Neural cell (in vitro differentiated cells): ENCODE data around the gene RHPN2. TPM values are rescaled to one million over a fixed set of nuclear protein-coding genes. Genes with fewer than 3 reads are reported as not detected.
"Not testable (repeated sequence)": the region's sequence is repeated elsewhere in the genome, so short reads cannot be mapped to it uniquely, and the experiment has no call there.

ENCODE experiments used
- H2AFZ ChIP-seq: fragments of 200-600, 300-800 bp; sonication (generic), shearing (Covaris generic); 2 replicates; pipeline ENCODE4 v1.6.0; 2014; ENCODE audit warnings: low read depth, mild to moderate bottlenecking, antibody characterized with exemption, low read length, moderate library complexity
- H3F3A ChIP-seq: fragments of 200-600 bp; shearing (Covaris generic); 2 replicates; pipeline ENCODE4 v1.6.1; 2016; ENCODE audit warnings: mild to moderate bottlenecking, moderate library complexity, mixed read lengths, antibody characterized with exemption, low read length; ENCODE audit not compliant: insufficient read depth, poor library complexity, severe bottlenecking
- H3K27ac ChIP-seq: fragments of 200-600, 300-800 bp; sonication (generic), shearing (Covaris generic); 2 replicates; pipeline ENCODE4 v1.5.1; 2014; ENCODE audit warnings: mild to moderate bottlenecking, low read length, moderate library complexity
- H3K27me3 ChIP-seq: fragments of 300-800, 200-600 bp; sonication (generic), shearing (Covaris generic); 2 replicates; pipeline ENCODE4 v1.6.0; 2014; ENCODE audit warnings: mild to moderate bottlenecking, low read depth, low read length, moderate library complexity; ENCODE audit not compliant: insufficient read depth
- H3K36me3 ChIP-seq: fragments of 300-800, 200-600 bp; sonication (generic), shearing (Covaris generic); 2 replicates; pipeline ENCODE4 v1.5.1; 2014; ENCODE audit warnings: mild to moderate bottlenecking, antibody characterized with exemption, low read length, moderate library complexity; ENCODE audit not compliant: insufficient read depth
- H3K4me2 ChIP-seq: fragments of 300-800, 200-600 bp; sonication (generic), shearing (Covaris generic); 2 replicates; pipeline ENCODE4 v1.6.0; 2014; ENCODE audit warnings: mild to moderate bottlenecking, low read length
- H3K4me3 ChIP-seq: fragments of 300-800, 200-600 bp; sonication (generic), shearing (Covaris generic); 2 replicates; pipeline ENCODE4 v1.5.1; 2014; ENCODE audit warnings: mild to moderate bottlenecking, low read length, moderate library complexity
- H3K79me2 ChIP-seq: fragments of 200-600 bp; shearing (Covaris generic); replicated peaks from 2 replicates; pipeline ENCODE4 v1.6.0; 2014; ENCODE audit warnings: mild to moderate bottlenecking, low read length, moderate library complexity; ENCODE audit not compliant: insufficient read depth
- H3K9ac ChIP-seq: fragments of 300-800, 200-600 bp; sonication (generic), shearing (Covaris generic); 2 replicates; pipeline ENCODE4 v1.6.1; 2016; ENCODE audit warnings: mild to moderate bottlenecking, low read length, mixed read lengths
- H3K9me2 ChIP-seq: fragments of 200-600 bp; shearing (Covaris generic); 2 replicates; pipeline ENCODE4 v1.6.1; 2016; ENCODE audit warnings: mild to moderate bottlenecking, low read length, mixed read lengths; ENCODE audit not compliant: insufficient read depth
- H3K9me3 ChIP-seq: fragments of 200-600, 300-800 bp; sonication (generic), shearing (Covaris generic); 2 replicates; pipeline ENCODE4 v1.6.1; 2016; ENCODE audit warnings: mild to moderate bottlenecking, mixed run types, low read length, moderate library complexity, mixed read lengths
- H4K20me1 ChIP-seq: fragments of 200-600 bp; shearing (Covaris generic); 2 replicates; pipeline ENCODE4 v1.6.1; 2016; ENCODE audit warnings: mild to moderate bottlenecking, mixed run types; ENCODE audit not compliant: insufficient read depth
- EP300 ChIP-seq: fragments of 450-650 bp; conservative IDR thresholded peaks from 2 replicates; pipeline ENCODE4 v1.6.1; 2014; ENCODE audit warnings: antibody characterized with exemption, mild to moderate bottlenecking, moderate library complexity; ENCODE audit not compliant: poor library complexity, severe bottlenecking
- EZH2 ChIP-seq: fragments of 200-600, 300-800 bp; shearing (Covaris generic), sonication (generic); IDR thresholded peaks from 2 replicates; pipeline ENCODE4 v1.6.1; 2014; ENCODE audit warnings: antibody characterized with exemption, low read length, borderline replicate concordance, mild to moderate bottlenecking; ENCODE audit not compliant: insufficient read depth, poor library complexity, severe bottlenecking
- MXI1 ChIP-seq: fragments of 450-650 bp; conservative IDR thresholded peaks from 2 replicates; pipeline ENCODE4 v1.6.1; 2014; ENCODE audit warnings: antibody characterized with exemption, mild to moderate bottlenecking; ENCODE audit not compliant: poor library complexity, severe bottlenecking
- POLR2AphosphoS5 ChIP-seq: IDR thresholded peaks from 2 replicates; pipeline ENCODE4 v1.6.1; 2012
- RAD21 ChIP-seq: fragments of 450-650 bp; conservative IDR thresholded peaks from 2 replicates; pipeline ENCODE4 v1.6.1; 2014; ENCODE audit warnings: antibody characterized with exemption, mild to moderate bottlenecking, moderate library complexity
- SMC3 ChIP-seq: fragments of 450-650 bp; conservative IDR thresholded peaks from 2 replicates; pipeline ENCODE4 v1.6.1; 2014; ENCODE audit warnings: antibody characterized with exemption, mild to moderate bottlenecking, moderate library complexity; ENCODE audit not compliant: poor library complexity
- TAF1 ChIP-seq: IDR thresholded peaks from 2 replicates; pipeline ENCODE4 v1.6.1; 2012; ENCODE audit warnings: low read depth
- polyA plus RNA-seq: library from polyadenylated mRNA; depleted of rRNA; stranded (reverse); fragments of >200 nt; gene quantifications from 2 replicates; pipeline ENCODE4 v1.2.3, GENCODE V29; 2014
- TF ChIP-seq, protein P1 (sequence below): fragments of 450-650 bp; IDR thresholded peaks from 2 replicates; pipeline ENCODE4 v1.5.1; 2014; ENCODE audit warnings: antibody characterized with exemption, mild to moderate bottlenecking, moderate library complexity; ENCODE audit not compliant: poor library complexity, severe bottlenecking
- TF ChIP-seq, protein P2 (sequence below): IDR thresholded peaks from 2 replicates; pipeline ENCODE4 v1.6.1; 2012; ENCODE audit warnings: borderline replicate concordance

The RHPN2 gene
- polyA plus RNA-seq, 1 donor from 2014 or later, result 1.5 TPM

DNA sequence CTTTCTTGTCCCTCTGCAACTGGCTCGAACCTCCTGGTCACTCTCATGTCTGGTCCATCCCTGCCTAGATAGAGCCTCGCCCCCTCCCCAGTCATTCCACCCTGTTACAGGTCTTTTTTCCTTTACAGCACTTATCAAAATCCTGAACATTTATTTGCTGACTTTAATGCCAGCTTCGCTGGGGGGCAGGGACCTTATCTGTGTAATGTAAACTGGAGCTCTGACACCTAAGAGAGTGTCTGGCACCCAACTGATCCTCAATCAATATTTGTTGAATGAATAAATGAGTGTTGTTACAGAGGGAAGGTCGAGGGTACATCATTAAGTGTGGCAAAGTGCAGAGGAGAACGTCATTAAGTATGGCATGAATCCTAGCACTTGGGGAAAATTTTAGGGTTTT, 76.0 kb downstream of the RHPN2 start:
- no peaks in the 10 kb centered on the region for H3K9me2 ChIP-seq
- no peaks in the 10 kb centered on the region for H4K20me1 ChIP-seq
- H3K27me3 ChIP-seq, result no peaks in the 10 kb centered on the region
- H3K9ac ChIP-seq, result no peak overlapping the region
- no peak overlapping the region for H3K4me2 ChIP-seq
- H3F3A ChIP-seq, result no peaks in the 10 kb centered on the region
- H3K4me3 ChIP-seq, result no peak overlapping the region
- H2AFZ ChIP-seq, result no peak overlapping the region
- H3K36me3 ChIP-seq, result no peaks in the 10 kb centered on the region
- H3K9me3 ChIP-seq, result no peaks in the 10 kb centered on the region
- TF ChIP-seq, protein P1, sequence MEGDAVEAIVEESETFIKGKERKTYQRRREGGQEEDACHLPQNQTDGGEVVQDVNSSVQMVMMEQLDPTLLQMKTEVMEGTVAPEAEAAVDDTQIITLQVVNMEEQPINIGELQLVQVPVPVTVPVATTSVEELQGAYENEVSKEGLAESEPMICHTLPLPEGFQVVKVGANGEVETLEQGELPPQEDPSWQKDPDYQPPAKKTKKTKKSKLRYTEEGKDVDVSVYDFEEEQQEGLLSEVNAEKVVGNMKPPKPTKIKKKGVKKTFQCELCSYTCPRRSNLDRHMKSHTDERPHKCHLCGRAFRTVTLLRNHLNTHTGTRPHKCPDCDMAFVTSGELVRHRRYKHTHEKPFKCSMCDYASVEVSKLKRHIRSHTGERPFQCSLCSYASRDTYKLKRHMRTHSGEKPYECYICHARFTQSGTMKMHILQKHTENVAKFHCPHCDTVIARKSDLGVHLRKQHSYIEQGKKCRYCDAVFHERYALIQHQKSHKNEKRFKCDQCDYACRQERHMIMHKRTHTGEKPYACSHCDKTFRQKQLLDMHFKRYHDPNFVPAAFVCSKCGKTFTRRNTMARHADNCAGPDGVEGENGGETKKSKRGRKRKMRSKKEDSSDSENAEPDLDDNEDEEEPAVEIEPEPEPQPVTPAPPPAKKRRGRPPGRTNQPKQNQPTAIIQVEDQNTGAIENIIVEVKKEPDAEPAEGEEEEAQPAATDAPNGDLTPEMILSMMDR, result no peak
- TF ChIP-seq, protein P2, sequence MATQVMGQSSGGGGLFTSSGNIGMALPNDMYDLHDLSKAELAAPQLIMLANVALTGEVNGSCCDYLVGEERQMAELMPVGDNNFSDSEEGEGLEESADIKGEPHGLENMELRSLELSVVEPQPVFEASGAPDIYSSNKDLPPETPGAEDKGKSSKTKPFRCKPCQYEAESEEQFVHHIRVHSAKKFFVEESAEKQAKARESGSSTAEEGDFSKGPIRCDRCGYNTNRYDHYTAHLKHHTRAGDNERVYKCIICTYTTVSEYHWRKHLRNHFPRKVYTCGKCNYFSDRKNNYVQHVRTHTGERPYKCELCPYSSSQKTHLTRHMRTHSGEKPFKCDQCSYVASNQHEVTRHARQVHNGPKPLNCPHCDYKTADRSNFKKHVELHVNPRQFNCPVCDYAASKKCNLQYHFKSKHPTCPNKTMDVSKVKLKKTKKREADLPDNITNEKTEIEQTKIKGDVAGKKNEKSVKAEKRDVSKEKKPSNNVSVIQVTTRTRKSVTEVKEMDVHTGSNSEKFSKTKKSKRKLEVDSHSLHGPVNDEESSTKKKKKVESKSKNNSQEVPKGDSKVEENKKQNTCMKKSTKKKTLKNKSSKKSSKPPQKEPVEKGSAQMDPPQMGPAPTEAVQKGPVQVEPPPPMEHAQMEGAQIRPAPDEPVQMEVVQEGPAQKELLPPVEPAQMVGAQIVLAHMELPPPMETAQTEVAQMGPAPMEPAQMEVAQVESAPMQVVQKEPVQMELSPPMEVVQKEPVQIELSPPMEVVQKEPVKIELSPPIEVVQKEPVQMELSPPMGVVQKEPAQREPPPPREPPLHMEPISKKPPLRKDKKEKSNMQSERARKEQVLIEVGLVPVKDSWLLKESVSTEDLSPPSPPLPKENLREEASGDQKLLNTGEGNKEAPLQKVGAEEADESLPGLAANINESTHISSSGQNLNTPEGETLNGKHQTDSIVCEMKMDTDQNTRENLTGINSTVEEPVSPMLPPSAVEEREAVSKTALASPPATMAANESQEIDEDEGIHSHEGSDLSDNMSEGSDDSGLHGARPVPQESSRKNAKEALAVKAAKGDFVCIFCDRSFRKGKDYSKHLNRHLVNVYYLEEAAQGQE, result no peak
- TF ChIP-seq RAD21 (no peak), POLR2AphosphoS5 (no peak), SMC3 (no peak), EZH2 (no peak), MXI1 (no peak), EP300 (no peak), TAF1 (no peak)
- H3K27ac ChIP-seq, result no peak overlapping the region
- no peaks in the 10 kb centered on the region for H3K79me2 ChIP-seq

DNA sequence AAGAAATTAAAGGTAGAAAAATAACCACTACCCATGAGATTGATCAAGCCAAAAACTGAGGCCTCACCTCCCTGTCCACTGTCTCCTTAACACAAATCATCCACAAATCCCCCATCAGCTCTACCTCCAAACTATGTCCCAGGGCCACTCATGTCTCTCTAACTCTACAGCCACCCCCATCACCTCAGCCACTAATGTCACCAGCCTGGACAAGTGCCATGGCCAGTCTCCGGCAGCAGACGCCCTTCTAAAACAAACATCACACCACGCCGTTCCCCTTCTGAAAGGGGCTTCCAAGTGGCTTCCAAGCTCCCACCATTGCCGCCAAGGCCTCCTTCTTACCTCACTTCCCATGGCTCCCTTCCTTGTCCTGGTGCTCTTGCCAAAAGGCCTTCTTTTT, 76.4 kb downstream of the RHPN2 start:
- not testable (repeated sequence) for H3K4me3 ChIP-seq, H3K9me2 ChIP-seq, H3F3A ChIP-seq, H3K27ac ChIP-seq, H3K9me3 ChIP-seq, H3K4me2 ChIP-seq, H3K27me3 ChIP-seq, H3K79me2 ChIP-seq, H3K9ac ChIP-seq, H3K36me3 ChIP-seq, H4K20me1 ChIP-seq, H2AFZ ChIP-seq

DNA sequence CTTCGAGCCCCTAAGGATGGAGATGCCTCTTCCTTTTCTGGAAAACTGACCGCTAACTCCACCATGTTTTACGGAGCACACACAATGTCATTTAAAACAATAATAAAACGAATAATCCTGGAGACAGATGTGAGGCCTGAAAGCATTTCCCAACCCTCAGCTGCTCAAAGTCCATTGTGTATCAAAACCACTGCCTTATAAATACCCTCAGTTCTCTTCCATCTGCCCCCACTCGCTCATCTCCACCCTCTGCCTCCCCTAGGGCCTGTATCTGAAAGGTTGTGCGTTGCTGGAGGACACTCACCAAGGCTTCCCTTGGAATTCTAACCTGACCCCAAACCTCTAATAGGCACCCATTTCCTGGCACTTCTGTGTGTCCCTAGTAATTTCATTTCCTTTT, 82.2 kb downstream of the RHPN2 start:
- not testable (repeated sequence) for H3K9ac ChIP-seq

DNA sequence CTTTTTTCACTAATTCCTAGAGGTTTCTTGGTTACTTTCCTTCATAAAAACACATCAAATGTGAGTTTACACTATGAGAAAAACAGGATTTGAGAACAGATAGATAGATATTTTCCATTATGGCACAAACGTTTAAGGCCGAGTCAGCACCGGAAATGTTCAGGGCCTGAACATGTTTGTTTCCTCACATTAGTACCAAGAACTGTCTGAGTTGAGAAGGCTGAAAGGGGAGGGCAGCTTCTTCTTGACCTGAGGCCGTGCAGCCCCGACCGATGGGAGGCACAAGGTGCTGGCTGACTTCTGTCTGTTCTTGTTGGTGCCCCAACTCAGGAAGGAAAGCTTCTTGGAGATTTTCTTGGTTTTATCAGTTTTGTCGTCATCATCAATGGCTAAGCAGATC, 84.9 kb downstream of the RHPN2 start:
- H4K20me1 ChIP-seq, H2AFZ ChIP-seq, H3K4me2 ChIP-seq, H3K9me3 ChIP-seq, H3K4me3 ChIP-seq, H3F3A ChIP-seq, H3K27me3 ChIP-seq, H3K27ac ChIP-seq, H3K36me3 ChIP-seq, H3K9me2 ChIP-seq, H3K9ac ChIP-seq, H3K79me2 ChIP-seq: not testable (repeated sequence)

More for the DNA sequence above, 82.2 kb downstream of the RHPN2 start:
- not testable (repeated sequence) for H3K27me3 ChIP-seq, H3K9me2 ChIP-seq, H3K36me3 ChIP-seq, H3K4me3 ChIP-seq, H3K79me2 ChIP-seq, H3K27ac ChIP-seq, H3F3A ChIP-seq, H2AFZ ChIP-seq, H3K9me3 ChIP-seq, H3K4me2 ChIP-seq, H4K20me1 ChIP-seq

DNA sequence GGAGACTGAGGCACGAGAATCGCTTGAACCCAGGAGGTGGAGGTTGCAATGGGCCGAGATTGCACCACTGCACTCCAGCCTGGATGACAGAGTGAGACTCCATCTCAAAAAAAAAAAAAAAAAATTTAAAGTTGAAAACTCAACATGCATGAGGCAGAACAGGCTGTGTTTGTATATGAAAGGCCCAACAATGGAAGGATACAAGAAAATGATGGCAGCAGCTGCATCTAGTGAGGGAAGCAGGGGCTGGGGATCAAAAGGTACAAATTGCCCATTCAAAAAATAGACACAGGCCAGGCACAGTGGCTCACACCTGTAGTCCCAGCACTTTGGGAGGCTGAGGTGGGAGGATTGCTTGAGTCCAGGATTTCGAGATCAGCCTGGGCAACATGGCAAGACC, 86.9 kb downstream of the RHPN2 start:
- not testable (repeated sequence) for H3K27me3 ChIP-seq, H3K9ac ChIP-seq, H3K36me3 ChIP-seq, H3F3A ChIP-seq, H3K27ac ChIP-seq, H4K20me1 ChIP-seq, H3K79me2 ChIP-seq, H3K9me3 ChIP-seq, H2AFZ ChIP-seq, H3K4me2 ChIP-seq, H3K4me3 ChIP-seq, H3K9me2 ChIP-seq
